Activated CD8-positive, alpha-beta T cell treated with anti-CD3 and anti-CD28 coated beads for 36 hours (primary cell): ENCODE data around the gene TLCD1. TPM values are rescaled to one million over a fixed set of nuclear protein-coding genes. Genes with fewer than 3 reads are reported as not detected.

ENCODE experiments used
- ATAC-seq: fragments of 200-7000 bp; cut with Tn5 transposase; one replicate; pipeline ENCODE4 v1.10.0; 2021; ENCODE audit warnings: mild to moderate bottlenecking, moderate library complexity
- CTCF ChIA-PET: fragments of 350-600 bp; sonication (Branson Sonifier 250); formaldehyde crosslinking; loops from one replicate; lab custom pipeline; 2021; ENCODE audit warnings: antibody characterized with exemption; lab: Charles Lee
- POLR2A ChIA-PET: fragments of 350-600 bp; sonication (Branson Sonifier 250); formaldehyde crosslinking; loops from one replicate; lab custom pipeline; 2021; ENCODE audit warnings: antibody characterized with exemption; lab: Charles Lee
- DNase-seq: peaks from one replicate; pipeline ENCODE4 v3.0.0-alpha.2; 2020
- H3K27ac Mint-ChIP-seq: one replicate; pipeline ENCODE4 v1.8.0; 2021; ENCODE audit warnings: mild to moderate bottlenecking, mixed read lengths
- H3K27me3 Mint-ChIP-seq: one replicate; pipeline ENCODE4 v1.8.0; 2021; ENCODE audit warnings: mixed read lengths
- H3K36me3 Mint-ChIP-seq: one replicate; pipeline ENCODE4 v1.8.0; 2021; ENCODE audit warnings: low read depth, mixed read lengths
- H3K4me1 Mint-ChIP-seq: one replicate; pipeline ENCODE4 v1.8.0; 2021; ENCODE audit warnings: low read depth, mixed read lengths
- H3K4me3 Mint-ChIP-seq: one replicate; pipeline ENCODE4 v1.8.0; 2021; ENCODE audit warnings: mild to moderate bottlenecking, moderate library complexity, mixed read lengths
- H3K9me3 Mint-ChIP-seq: one replicate; pipeline ENCODE4 v1.8.0; 2021; ENCODE audit warnings: mixed read lengths
- intact Hi-C: fragments of 100-400 bp; cut with micrococcal nuclease; formaldehyde crosslinking; loops from one replicate; pipeline ENCODE4 v1.10.0; 2022
- total RNA-seq, 2 experiments: library from RNA; stranded (reverse); gene quantifications; one replicate each; pipeline ENCODE4 v1.2.3, GENCODE V29; 2021
- TF ChIP-seq, protein P1 (sequence below): fragments of 200-600 bp; IDR thresholded peaks from one replicate; pipeline ENCODE4 v1.8.0; 2022; ENCODE audit warnings: antibody characterized with exemption, mild to moderate bottlenecking

Gene TLCD1
- total RNA-seq, 2 experiments from 2014 or later: 6.5 to 8.7 TPM

DNA sequence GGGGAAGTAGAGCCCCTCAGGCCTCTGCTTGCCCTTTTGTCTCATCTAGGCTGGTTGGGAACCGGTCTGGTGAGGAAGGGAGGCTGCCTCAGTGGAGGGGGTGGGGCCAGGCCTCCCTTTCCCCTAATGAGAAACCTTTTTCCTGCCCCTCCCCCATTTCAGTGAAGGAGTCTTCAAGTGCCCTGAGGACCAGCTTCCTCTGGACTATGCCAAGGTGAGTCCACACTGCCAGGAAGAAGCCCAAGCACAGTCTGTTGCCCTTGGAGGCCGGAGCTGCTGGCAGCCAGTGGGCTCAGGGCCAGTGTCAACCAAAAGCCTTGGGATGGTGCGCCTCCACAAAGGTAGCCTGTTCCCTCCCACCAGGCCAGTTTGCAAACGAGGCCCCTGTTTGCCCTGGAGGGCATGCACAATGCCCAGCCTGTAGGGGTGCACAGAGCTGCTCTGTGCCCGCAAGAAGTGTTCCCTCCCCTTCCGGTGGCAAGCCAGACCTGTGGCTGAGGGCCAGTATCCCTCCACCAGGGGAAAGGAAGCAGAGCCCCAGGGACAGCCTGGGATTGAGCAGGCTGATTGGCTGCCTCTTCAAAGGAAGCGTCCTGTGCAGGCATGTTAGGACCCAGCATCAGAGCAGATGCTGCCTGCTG, 21.1 kb upstream of the TLCD1 start:
- H3K4me3 Mint-ChIP-seq: peak overlapping the region; percentile 91
- intact Hi-C loops: no loop called here
- peaks cover 49% of the 10 kb centered on the region for H3K36me3 Mint-ChIP-seq
- TF ChIP-seq, protein P1, sequence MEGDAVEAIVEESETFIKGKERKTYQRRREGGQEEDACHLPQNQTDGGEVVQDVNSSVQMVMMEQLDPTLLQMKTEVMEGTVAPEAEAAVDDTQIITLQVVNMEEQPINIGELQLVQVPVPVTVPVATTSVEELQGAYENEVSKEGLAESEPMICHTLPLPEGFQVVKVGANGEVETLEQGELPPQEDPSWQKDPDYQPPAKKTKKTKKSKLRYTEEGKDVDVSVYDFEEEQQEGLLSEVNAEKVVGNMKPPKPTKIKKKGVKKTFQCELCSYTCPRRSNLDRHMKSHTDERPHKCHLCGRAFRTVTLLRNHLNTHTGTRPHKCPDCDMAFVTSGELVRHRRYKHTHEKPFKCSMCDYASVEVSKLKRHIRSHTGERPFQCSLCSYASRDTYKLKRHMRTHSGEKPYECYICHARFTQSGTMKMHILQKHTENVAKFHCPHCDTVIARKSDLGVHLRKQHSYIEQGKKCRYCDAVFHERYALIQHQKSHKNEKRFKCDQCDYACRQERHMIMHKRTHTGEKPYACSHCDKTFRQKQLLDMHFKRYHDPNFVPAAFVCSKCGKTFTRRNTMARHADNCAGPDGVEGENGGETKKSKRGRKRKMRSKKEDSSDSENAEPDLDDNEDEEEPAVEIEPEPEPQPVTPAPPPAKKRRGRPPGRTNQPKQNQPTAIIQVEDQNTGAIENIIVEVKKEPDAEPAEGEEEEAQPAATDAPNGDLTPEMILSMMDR: no peak
- no peaks in the 10 kb centered on the region for H3K27me3 Mint-ChIP-seq
- DNase-seq: no peak
- no peaks in the 10 kb centered on the region for H3K9me3 Mint-ChIP-seq
- peaks cover 43% of the 10 kb centered on the region for H3K4me1 Mint-ChIP-seq
- no peak for ATAC-seq
- peak overlapping the region; percentile 52 for H3K27ac Mint-ChIP-seq
- CTCF ChIA-PET: interaction anchor here (5.7 to 17.1 kb wide), 2 partner anchors 16 to 20 kb away, joined by 38 to 609 read pairs; partner anchors contain the start of genes NEK8 and TLCD1
- POLR2A ChIA-PET: interaction anchor here (1.3 to 20.7 kb wide), 3 partner anchors 10 to 152 kb away, joined by 3 to 480 read pairs (median 10); partner anchors contain the start of genes NEK8, RPL23A and TLCD1

DNA sequence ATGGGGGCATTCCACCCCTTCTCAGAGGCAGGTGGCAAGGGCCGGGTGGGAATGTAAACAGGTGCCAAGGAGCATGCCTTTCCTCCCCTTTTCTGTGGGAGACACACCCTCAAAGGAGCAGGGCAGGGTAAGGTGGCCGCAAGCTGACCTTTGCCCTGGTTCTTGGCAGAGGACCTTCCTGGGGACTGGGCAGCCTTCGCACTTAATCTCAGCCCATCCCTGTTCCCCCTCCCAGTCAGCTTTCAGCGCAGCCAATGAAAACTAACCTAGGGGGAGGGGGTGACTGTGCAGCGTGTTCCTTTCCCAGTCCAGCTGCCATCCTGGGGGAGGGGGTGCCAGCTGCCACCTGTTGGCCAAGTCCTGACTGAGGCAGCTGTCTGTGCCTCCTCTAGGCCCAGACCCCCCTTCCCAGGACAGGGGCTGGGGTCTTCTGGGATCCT, 20.6 kb upstream of the TLCD1 start:
- CTCF ChIA-PET: interaction anchor here (0.7 to 17.1 kb wide), 3 partner anchors 17 to 102 kb away, joined by 3 to 609 read pairs (median 38); partner anchors contain the start of genes NEK8 and TLCD1
- Mint-ChIP-seq H3K9me3 (no peaks in the 10 kb centered on the region), H3K27ac (peak overlapping the region; percentile 90), H3K27me3 (no peaks in the 10 kb centered on the region), H3K4me1 (peaks cover 48% of the 10 kb centered on the region), H3K36me3 (peaks cover 45% of the 10 kb centered on the region), H3K4me3 (peak overlapping the region; percentile 91)
- intact Hi-C loops: no loop called here
- ATAC-seq (no peak), DNase-seq (no peak)
- TF ChIP-seq, protein P1: no peak
- POLR2A ChIA-PET: interaction anchor here (1.3 to 20.7 kb wide), 5 partner anchors 10 to 153 kb away, joined by 3 to 480 read pairs (median 5); partner anchors contain the start of genes NEK8, RPL23A and TLCD1

DNA sequence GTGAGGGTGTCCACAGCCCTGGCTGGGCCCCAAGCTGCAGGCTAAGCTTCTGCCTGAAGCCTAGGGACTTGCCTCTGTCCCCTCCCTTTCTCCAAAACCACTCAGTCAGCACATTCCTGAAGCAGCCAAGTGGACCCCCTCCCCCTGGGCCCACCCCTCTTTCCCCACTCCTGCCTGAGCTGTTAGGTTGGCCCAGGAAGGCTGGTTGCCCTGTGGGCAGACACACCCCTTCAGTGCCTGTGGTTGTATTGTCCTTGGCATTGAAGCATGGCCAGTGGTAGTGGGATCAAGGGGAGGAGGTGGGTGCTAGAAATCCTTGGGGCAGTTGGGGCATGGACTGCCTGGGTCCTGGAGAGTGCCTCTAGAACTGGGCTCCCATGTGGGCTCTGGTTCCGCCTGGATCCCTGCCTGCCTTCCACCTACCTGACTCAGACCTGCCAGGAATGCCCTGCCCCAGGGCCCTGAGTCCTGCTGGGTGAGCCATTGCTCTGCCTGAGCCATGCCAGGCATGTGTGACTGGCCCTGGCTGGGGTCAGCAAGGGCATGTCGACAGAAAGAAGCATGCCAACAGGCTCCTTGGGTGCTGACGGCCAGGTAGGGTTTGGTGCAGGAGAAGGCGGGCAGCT, 19.9 kb upstream of the TLCD1 start:
- intact Hi-C loops: no loop called here
- Mint-ChIP-seq H3K27ac (peak overlapping the region; percentile 90), H3K4me1 (peaks cover 52% of the 10 kb centered on the region), H3K9me3 (no peaks in the 10 kb centered on the region), H3K4me3 (peak overlapping the region; percentile 91), H3K27me3 (no peaks in the 10 kb centered on the region), H3K36me3 (peaks cover 46% of the 10 kb centered on the region)
- no peak for DNase-seq
- ATAC-seq: no peak
- ChIA-PET CTCF (interaction anchor here (0.7 to 17.1 kb wide), 3 partner anchors 17 to 103 kb away, joined by 3 to 609 read pairs (median 38); partner anchors contain the start of genes NEK8 and TLCD1), POLR2A (interaction anchor here (0.5 to 20.7 kb wide), 6 partner anchors 10 to 203 kb away, joined by 3 to 480 read pairs (median 5); partner anchors contain the start of genes NEK8, RPL23A and TLCD1)
- TF ChIP-seq, protein P1: no peak

DNA sequence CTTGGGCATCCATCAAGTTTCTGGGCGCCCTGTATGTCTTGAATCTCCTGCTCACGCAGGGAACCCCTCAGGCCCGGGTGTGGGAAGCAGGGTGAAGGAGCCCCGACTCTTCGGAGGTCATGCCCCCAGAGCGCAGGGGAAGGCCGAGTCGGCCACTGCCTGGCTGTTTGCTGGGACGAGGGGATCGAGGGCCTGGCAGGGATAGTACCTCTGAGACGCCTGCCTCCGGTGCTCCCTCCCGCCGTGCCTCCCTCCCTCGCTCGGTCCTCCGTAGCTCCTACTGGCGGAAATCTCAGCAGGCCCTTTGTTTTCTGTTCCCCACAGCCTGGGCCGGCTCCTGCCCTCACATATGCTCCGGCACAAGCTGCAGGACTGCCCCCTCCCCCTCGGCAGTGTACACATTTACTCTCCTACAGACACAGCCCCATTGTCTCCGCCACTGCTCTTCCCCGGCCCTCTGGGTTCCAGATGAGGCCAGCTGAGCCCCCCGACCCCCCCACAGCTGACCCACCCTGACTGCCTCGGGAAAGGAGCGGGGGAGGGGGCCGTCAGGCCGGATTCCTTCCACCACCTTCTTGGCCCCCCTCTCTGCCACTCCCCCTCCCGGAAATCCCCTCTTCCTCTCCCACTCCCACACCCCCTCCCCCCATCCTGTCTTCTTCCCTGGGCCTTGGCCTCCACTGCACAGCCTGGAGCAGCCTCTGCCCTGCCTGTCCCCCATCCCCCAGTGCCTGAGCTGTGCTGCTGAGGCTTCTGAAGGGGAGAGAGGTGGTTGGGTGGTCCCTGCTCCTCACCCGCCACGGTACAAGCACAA, 19.1 kb upstream of the TLCD1 start:
- peaks cover 46% of the 10 kb centered on the region for H3K4me1 Mint-ChIP-seq
- H3K36me3 Mint-ChIP-seq: peaks cover 47% of the 10 kb centered on the region
- H3K27ac Mint-ChIP-seq: peak overlapping the region; percentile 90
- POLR2A ChIA-PET: interaction anchor here (0.5 to 20.7 kb wide), 5 partner anchors 10 to 204 kb away, joined by 3 to 480 read pairs (median 5); partner anchors contain the start of genes NEK8, RPL23A and TLCD1
- TF ChIP-seq, protein P1: no peak
- no peaks in the 10 kb centered on the region for H3K27me3 Mint-ChIP-seq
- no peaks in the 10 kb centered on the region for H3K9me3 Mint-ChIP-seq
- CTCF ChIA-PET: interaction anchor here (1.2 to 17.1 kb wide), 3 partner anchors 18 to 208 kb away, joined by 3 to 609 read pairs (median 38); partner anchors contain the start of genes NEK8 and TLCD1
- intact Hi-C loops: no loop called here
- DNase-seq (peak; percentile 57), ATAC-seq (peak; percentile 6)
- H3K4me3 Mint-ChIP-seq: peak overlapping the region; percentile 91
